Immature natural killer cell (primary cell): ENCODE data around the gene PLA2G4A. TPM values are rescaled to one million over a fixed set of nuclear protein-coding genes. Genes with fewer than 3 reads are reported as not detected.
A peak's percentile ranks its signal among the peaks of the same experiment; 100 is the strongest.

Source experiments
- DNase-seq, 3 donors: peaks; one replicate each; pipeline ENCODE4 v3.0.0; 2022; ENCODE audit warnings: mixed read lengths in 1 of 3
- H3K27ac Mint-ChIP-seq, 6 donors: one replicate each; pipeline ENCODE4 v1.8.0; 2020; ENCODE audit warnings: mixed read lengths in 6 of 6, mild to moderate bottlenecking in 5 of 6, inconsistent platforms in 4 of 6, moderate library complexity in 3 of 6
- H3K27me3 Mint-ChIP-seq, 3 donors: one replicate each; pipeline ENCODE4 v1.8.0; 2020 to 2021; ENCODE audit warnings: low read depth in 3 of 3, mild to moderate bottlenecking in 3 of 3, mixed read lengths in 3 of 3, moderate library complexity in 3 of 3, inconsistent platforms in 1 of 3
- H3K36me3 Mint-ChIP-seq, 3 donors: one replicate each; pipeline ENCODE4 v1.8.0; 2020; ENCODE audit warnings: mixed read lengths in 3 of 3, inconsistent platforms in 2 of 3, mild to moderate bottlenecking in 2 of 3
- H3K4me1 Mint-ChIP-seq, 2 donors: one replicate each; pipeline ENCODE4 v1.8.0; 2020; ENCODE audit warnings: inconsistent platforms in 2 of 2, mild to moderate bottlenecking in 2 of 2, mixed read lengths in 2 of 2, moderate library complexity in 1 of 2
- H3K4me3 Mint-ChIP-seq, 5 donors: one replicate each; pipeline ENCODE4 v1.8.0; 2020; ENCODE audit warnings: mild to moderate bottlenecking in 5 of 5, mixed read lengths in 5 of 5, inconsistent platforms in 3 of 5, moderate library complexity in 3 of 5
- H3K9me3 Mint-ChIP-seq, 6 donors: one replicate each; pipeline ENCODE4 v1.8.0; 2020; ENCODE audit warnings: mild to moderate bottlenecking in 6 of 6, mixed read lengths in 6 of 6, inconsistent platforms in 4 of 6, moderate library complexity in 3 of 6
- polyA plus RNA-seq, 3 donors: library from polyadenylated mRNA; unstranded; fragments of 300-500 nt; fragmentation: Illumina TruSeq; gene quantifications; one replicate each; pipeline ENCODE4 v1.2.3, GENCODE V29; 2021

The PLA2G4A gene
- polyA plus RNA-seq, 3 donors from 2014 or later: not detected

DNA sequence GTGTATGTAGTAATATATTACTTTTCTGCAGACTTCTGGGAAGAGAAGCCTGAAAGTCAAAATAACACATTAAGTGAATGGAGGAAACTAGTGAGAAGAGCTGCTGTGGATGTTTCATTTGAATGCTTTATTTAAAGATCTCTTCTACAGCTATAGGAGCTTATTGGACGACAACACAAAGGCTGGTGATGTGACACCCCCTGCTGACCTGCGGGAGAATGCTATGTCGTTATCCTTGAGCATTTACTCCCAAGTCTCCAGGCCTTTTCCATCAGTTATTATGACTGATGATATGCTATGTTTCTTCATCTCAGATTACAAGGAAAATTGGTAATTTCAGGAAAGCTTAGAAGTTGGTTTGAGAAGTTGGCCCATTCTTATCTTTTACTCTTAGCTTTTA lies 22.3 kb upstream of the PLA2G4A start:
- H3K4me3 Mint-ChIP-seq: no peak overlapping the region
- no peak overlapping the region for H3K27ac Mint-ChIP-seq
- peaks cover 0 to 2% (median 0%) of the 10 kb centered on the region in 3 donors for H3K27me3 Mint-ChIP-seq
- DNase-seq: no peak
- H3K4me1 Mint-ChIP-seq: no peaks in the 10 kb centered on the region
- H3K36me3 Mint-ChIP-seq: no peaks in the 10 kb centered on the region
- H3K9me3 Mint-ChIP-seq: peaks cover 0 to 13% (median under 1%) of the 10 kb centered on the region in 6 donors

DNA sequence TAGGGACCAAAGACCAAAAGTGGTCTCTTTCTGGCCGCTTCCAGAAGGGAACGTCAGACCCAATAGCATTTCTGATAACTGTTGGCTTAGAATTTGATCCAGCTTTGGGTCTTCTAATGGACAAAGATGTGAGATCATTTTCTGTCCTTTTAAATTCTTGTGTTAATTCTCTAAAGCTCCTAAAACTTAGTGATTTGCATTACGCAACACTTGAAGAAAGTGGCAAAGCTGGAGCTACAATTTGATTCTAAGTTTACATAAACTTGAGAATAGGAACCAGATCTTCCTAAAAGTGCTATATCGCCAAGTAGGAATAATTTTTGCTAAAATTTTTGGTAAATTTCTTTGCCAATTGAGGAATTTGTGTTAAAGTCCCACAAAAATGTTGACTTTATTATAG lies 21.6 kb upstream of the PLA2G4A start:
- Mint-ChIP-seq H3K4me1 (no peaks in the 10 kb centered on the region), H3K27ac (no peak overlapping the region), H3K27me3 (peaks cover 0 to 2% (median 0%) of the 10 kb centered on the region in 3 donors), H3K4me3 (no peak overlapping the region), H3K9me3 (peaks cover 0 to 13% (median under 1%) of the 10 kb centered on the region in 6 donors), H3K36me3 (no peaks in the 10 kb centered on the region)
- DNase-seq: no peak

DNA sequence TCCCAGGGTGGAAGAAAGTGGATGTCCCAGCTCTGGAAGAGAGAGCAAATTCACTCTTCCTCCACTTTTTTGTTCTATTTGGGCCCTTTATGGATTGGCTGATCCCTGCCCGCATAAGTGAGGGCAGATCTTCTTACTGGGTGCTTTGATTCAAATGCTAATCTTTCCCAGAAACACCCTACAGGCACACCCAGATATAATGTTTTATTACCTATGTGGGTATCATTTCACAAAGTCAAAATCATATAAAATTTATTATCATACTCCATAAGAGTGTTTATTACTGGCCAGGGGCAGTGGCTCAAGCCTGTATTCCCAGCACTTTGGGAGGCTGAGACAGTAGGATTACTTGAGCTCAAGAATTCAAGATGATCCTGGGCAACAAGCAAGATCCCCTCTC lies 16.9 kb upstream of the PLA2G4A start:
- Mint-ChIP-seq H3K36me3 (no peaks in the 10 kb centered on the region), H3K9me3 (peaks cover 0 to 9% (median 1%) of the 10 kb centered on the region in 6 donors), H3K27ac (no peak overlapping the region), H3K4me3 (no peak overlapping the region), H3K27me3 (peaks cover 0 to 1% (median 0%) of the 10 kb centered on the region in 3 donors), H3K4me1 (no peaks in the 10 kb centered on the region)
- DNase-seq: no peak

DNA sequence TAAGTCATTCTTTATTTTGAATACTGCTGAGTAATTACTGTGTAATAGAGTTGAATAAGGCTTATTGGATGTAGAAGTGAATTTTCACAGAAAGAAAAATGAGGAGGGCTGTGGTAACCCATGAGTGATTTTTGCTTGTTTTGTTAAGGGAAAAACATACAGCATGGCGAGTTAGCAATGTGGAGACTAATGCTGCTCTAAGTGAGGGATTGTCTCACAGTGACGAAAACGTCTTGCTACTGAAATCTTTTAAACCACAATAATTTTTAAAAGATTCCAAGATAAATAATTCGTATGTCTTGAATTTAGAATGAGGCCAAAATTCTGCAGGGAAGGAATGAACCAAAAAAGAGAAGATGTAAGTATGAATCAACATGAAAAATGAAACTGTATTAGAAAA lies 16.2 kb upstream of the PLA2G4A start:
- DNase-seq: no peak
- Mint-ChIP-seq H3K4me1 (no peaks in the 10 kb centered on the region), H3K36me3 (no peaks in the 10 kb centered on the region), H3K4me3 (no peak overlapping the region), H3K27ac (no peak overlapping the region), H3K27me3 (peaks cover 0 to 1% (median 0%) of the 10 kb centered on the region in 3 donors), H3K9me3 (peaks cover 0 to 9% (median 1%) of the 10 kb centered on the region in 6 donors)

DNA sequence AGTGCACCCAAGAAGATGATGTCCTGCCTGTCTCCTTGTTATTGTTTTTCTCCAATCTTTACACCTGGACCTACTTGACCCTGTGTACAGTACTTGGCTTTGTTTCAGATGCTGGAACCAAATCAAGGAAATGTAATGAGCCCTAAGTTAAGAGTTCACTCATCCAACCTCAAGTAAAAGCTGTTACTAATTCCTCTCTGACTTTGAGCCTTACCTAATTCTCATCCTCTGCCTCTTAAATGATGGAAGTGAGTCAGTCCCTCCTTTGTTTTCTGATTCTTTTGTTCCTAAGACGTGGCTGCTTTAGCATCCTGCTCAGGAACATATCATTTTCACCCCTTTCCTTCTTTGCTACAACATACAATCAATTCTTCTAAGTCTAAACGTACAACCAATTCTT lies 15.3 kb upstream of the PLA2G4A start:
- DNase-seq: no peak
- Mint-ChIP-seq H3K4me3 (no peak overlapping the region), H3K9me3 (peaks cover 0 to 9% (median under 1%) of the 10 kb centered on the region in 6 donors), H3K4me1 (no peaks in the 10 kb centered on the region), H3K36me3 (no peaks in the 10 kb centered on the region), H3K27ac (no peak overlapping the region), H3K27me3 (peaks cover 0 to 1% (median 0%) of the 10 kb centered on the region in 3 donors)

DNA sequence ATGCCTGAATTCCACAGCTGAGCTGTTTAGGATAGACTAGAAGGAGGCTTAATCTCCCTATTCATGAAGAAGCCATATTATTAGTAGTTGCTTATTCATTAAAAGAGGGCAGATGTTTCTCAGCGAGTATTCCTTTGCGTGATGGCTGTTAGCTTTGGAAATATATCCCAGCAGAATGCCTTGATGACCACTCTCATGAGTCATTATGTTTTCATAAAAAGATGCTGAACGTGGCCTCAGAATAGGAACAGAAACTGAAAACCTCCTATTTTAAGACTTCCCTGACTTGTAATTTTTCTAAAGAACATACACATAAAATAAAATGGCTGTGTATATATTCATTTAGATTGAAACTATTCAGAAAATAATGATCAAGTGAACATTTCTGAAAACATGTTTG lies 9.6 kb upstream of the PLA2G4A start:
- Mint-ChIP-seq H3K36me3 (no peaks in the 10 kb centered on the region), H3K27me3 (peaks cover 0 to 1% (median 0%) of the 10 kb centered on the region in 3 donors), H3K4me1 (no peaks in the 10 kb centered on the region), H3K9me3 (peaks cover 0 to 4% (median under 1%) of the 10 kb centered on the region in 6 donors), H3K4me3 (no peak overlapping the region), H3K27ac (no peak overlapping the region)
- DNase-seq: no peak

DNA sequence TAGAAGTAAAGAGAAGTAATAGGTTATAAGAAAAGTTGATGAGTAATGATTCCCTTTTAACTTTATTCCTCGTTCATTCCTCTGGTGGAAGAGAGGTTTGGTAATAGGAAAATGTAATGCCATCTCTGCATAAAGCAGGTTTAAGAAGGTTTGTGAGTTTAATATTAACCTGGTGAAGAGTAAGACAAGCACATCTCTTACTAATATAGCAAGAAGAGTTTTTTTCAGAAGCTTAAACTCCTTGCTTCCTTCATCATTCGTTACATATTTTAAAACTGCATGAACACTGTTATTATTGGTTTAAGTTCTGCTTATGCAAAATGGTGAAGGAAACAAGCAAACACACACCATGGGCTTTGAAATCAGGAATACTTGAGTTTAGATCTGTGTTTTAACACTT lies 9.2 kb upstream of the PLA2G4A start:
- no peak overlapping the region for H3K27ac Mint-ChIP-seq
- H3K4me3 Mint-ChIP-seq: no peak overlapping the region
- no peaks in the 10 kb centered on the region for H3K4me1 Mint-ChIP-seq
- no peak for DNase-seq
- H3K36me3 Mint-ChIP-seq: no peaks in the 10 kb centered on the region
- peaks cover 0 to 4% (median under 1%) of the 10 kb centered on the region in 6 donors for H3K9me3 Mint-ChIP-seq
- peaks cover 0 to 1% (median 1%) of the 10 kb centered on the region in 3 donors for H3K27me3 Mint-ChIP-seq

DNA sequence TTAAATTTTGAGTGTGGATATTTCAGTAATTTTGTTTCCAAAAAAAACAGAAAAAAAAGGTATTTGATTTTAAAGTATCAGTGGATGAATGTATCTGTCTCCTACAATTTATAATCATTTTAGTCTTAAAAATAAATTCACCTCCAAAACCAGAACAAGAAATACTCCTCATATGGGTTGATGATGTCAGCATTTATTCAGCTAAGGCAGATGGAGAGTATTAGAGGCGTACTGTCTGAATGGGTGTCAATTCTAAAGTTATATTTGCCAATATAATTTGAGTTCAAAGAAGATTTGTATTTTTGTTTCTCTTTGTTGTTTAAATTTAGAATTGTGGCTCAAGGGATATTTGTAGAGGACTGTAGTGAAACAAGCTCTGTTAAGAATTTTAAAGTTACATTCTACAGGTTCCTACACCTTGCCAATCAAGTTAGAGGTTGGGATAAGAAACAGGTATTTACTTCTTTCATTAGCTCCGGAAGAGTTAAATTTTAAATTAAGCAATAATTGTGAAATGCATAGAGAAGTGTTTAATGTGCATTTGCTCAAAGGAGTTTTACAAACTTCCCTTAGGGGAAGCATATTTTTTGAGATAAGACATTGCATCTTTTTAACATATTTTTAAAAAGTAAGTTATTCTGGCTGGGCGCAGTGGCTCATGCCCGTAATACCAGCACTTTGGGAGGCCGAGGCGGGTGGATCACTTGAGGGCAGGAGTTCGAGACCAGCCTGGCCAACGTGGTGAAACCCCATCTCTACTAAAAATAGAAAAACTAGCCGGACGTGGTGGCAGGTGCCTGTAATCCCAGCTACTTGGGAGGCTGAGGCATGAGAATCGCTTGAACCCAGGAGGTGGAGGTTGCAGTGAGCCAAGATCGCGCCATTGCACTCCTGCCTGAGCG lies 1.2 kb downstream of the PLA2G4A start:
- peak overlapping the region; percentile 81 to 92 (median 87) for H3K4me3 Mint-ChIP-seq
- peaks cover 0 to 1% (median 1%) of the 10 kb centered on the region in 3 donors for H3K27me3 Mint-ChIP-seq
- no peak overlapping the region for H3K27ac Mint-ChIP-seq
- no peak for DNase-seq
- H3K36me3 Mint-ChIP-seq: no peaks in the 10 kb centered on the region
- peaks cover 0 to 6% (median 2%) of the 10 kb centered on the region in 6 donors for H3K9me3 Mint-ChIP-seq
- H3K4me1 Mint-ChIP-seq: peaks cover 12 to 17% of the 10 kb centered on the region in 2 donors

DNA sequence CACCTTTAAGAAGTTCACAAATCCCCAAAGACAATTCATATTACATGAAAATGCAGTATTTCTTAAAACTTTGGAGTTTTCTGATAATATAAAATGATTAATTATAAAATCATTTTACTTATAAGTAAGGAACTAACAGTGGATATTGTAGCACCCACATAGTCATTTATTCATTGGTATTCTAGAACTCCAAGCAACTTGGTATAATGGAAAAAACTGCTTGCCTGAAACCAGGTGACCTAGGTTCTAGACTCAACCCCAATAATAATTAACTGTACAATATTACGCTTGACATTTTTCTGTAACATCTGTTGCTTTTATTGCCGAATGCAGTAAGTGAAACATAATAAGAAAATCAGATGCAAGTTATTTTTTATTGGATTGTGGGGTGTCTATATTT lies 2.4 kb downstream of the PLA2G4A start:
- H3K27me3 Mint-ChIP-seq: peaks cover 0 to 1% (median 0%) of the 10 kb centered on the region in 3 donors
- H3K4me3 Mint-ChIP-seq: no peak overlapping the region
- H3K27ac Mint-ChIP-seq: no peak overlapping the region
- H3K4me1 Mint-ChIP-seq: peaks cover 12 to 17% of the 10 kb centered on the region in 2 donors
- H3K36me3 Mint-ChIP-seq: no peaks in the 10 kb centered on the region
- peaks cover 0 to 4% (median 2%) of the 10 kb centered on the region in 6 donors for H3K9me3 Mint-ChIP-seq
- no peak for DNase-seq

DNA sequence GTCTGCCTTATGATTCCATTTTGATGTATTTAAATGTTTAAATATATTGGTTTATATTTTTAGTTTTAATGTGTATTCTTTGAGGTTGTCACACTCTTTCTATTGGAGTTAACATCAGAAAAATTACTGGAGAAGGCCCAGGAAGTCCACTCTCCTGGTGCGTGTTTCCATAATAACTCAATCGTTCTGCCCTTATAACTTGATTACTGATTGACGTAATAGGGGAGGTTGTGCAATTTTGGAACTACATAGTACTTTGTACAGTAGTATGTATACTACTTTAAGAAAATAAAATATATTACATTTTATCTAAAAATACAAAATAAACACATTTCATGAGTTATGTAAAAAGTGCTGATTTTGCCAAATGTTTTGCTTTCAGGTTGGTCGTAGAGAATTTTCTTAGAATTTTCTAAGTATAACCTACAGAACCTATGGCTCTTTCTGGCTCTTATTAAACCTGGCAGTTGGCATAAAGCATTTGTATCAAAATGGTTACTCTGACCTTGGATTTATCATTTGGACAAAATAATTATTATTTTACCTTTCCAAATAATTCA lies 5.7 kb downstream of the PLA2G4A start:
- peaks cover 3 to 6% of the 10 kb centered on the region in 2 donors for H3K4me1 Mint-ChIP-seq
- H3K27ac Mint-ChIP-seq: no peak overlapping the region
- no peak overlapping the region for H3K4me3 Mint-ChIP-seq
- H3K36me3 Mint-ChIP-seq: no peaks in the 10 kb centered on the region
- H3K9me3 Mint-ChIP-seq: peaks cover 0 to 10% (median 4%) of the 10 kb centered on the region in 6 donors
- no peak for DNase-seq
- H3K27me3 Mint-ChIP-seq: peaks cover 0 to 1% (median 0%) of the 10 kb centered on the region in 3 donors

DNA sequence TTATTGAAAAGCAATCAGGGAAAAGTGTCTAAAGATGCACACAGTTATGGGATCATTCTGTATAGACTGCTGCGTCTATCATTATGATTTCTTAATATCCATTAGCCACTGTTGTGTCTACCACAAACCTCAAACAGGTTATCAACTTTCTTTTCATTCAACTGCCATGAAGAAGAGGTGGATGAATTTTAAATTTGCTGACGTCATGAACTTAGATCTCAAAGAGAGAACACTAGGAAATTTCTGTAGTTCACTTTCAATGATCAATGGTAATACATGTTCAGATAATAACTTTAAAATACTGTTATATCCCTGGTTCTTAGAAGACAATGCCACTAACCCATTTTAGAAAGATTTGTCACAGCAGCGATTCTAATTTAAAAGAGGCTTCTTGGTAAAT lies 6.7 kb downstream of the PLA2G4A start:
- Mint-ChIP-seq H3K9me3 (peaks cover 0 to 13% (median 4%) of the 10 kb centered on the region in 6 donors), H3K36me3 (no peaks in the 10 kb centered on the region), H3K27ac (no peak overlapping the region), H3K27me3 (peaks cover 0 to 1% (median 0%) of the 10 kb centered on the region in 3 donors), H3K4me1 (no peaks in the 10 kb centered on the region), H3K4me3 (no peak overlapping the region)
- no peak for DNase-seq

DNA sequence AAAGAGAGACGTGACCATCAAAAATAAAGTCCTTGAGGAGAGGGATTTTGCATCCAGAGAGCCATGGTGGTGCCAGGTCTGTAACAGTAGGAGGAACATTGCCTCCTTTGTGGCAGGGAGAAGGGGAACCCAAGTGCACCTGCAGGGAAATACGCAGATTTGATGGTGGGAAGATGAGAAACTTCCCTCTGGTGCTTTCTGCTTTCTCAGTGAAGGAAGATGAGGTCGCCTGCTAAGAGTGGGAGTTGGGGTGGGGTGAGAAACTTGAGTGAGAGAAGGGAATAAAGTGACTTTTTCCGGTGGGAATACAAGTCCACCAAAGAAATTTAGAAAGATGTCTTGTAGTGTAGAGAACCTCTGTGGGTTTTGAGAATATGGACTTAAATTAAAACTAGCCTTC lies 9.1 kb downstream of the PLA2G4A start:
- Mint-ChIP-seq H3K27me3 (no peaks in the 10 kb centered on the region), H3K4me1 (no peaks in the 10 kb centered on the region)

DNA sequence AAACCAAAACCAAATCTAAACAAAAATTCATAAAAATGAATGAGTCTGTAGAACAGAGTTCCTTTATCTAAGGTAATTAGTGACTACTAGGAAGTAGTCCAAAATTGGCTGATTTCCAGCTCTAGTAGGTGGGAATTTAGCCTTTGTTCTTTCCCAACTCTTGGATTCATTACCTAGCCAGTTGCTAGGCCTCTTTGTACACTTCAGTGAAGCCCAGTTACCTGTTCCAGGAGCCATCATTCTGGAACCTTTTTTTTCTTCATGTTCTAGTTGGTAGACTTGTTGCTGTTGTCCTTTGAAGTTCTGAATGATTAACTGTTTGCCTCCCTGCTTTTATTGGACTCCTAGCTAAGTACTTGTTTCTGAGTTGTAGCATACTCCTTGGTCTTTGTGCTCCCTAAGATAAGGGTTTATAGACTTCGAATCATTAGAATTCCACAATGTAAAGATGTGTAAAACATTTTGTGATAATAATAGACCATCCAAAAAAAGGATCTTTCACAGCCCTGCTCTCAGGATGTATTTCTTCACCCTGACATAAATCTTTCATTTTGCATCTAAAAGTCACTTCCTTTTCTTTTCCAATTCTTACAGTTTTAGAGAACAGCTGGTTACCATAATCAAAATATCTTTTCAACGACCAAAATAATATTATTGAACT lies 9.8 kb downstream of the PLA2G4A start:
- H3K36me3 Mint-ChIP-seq: no peaks in the 10 kb centered on the region
- peaks cover 0 to 22% (median 4%) of the 10 kb centered on the region in 6 donors for H3K9me3 Mint-ChIP-seq
- no peak for DNase-seq
- H3K27me3 Mint-ChIP-seq: no peaks in the 10 kb centered on the region
- H3K4me1 Mint-ChIP-seq: no peaks in the 10 kb centered on the region
- no peak overlapping the region for H3K27ac Mint-ChIP-seq
- H3K4me3 Mint-ChIP-seq: no peak overlapping the region

More for the DNA sequence above, 9.1 kb downstream of the PLA2G4A start:
- no peak overlapping the region for H3K4me3 Mint-ChIP-seq
- peaks cover 0 to 17% (median 4%) of the 10 kb centered on the region in 6 donors for H3K9me3 Mint-ChIP-seq
- no peak overlapping the region for H3K27ac Mint-ChIP-seq
- no peak for DNase-seq
- H3K36me3 Mint-ChIP-seq: no peaks in the 10 kb centered on the region

DNA sequence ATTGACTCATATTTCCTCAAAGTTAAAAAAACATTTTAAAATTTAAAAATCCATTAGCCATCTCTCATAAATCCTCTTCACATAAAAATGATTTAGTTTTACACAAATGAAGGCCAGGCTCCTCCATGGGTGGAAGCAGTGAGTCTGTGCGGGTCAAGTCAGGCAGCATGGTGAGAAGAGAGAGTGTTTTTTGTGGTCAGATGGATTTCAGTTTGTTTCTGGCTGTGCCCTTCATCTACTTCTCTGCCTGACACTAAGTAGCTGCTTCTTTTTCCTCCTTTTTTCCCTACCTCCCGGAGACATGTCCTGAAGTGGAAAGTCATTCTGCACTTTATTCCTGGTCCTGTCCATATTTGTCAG lies 10.3 kb downstream of the PLA2G4A start:
- Mint-ChIP-seq H3K4me1 (no peaks in the 10 kb centered on the region), H3K27ac (no peak overlapping the region), H3K9me3 (peaks cover 0 to 19% (median 3%) of the 10 kb centered on the region in 6 donors), H3K36me3 (no peaks in the 10 kb centered on the region), H3K27me3 (no peaks in the 10 kb centered on the region), H3K4me3 (no peak overlapping the region)
- no peak for DNase-seq
